HUES6 (cell line): ENCODE data around the gene TOMM7.
"Not testable (repeated sequence)": the region's sequence is repeated elsewhere in the genome, so short reads cannot be mapped to it uniquely, and the experiment has no call there.

Experiments
- H3K27ac ChIP-seq: 2 replicates; pipeline ENCODE4 v1.7.0; 2013; ENCODE audit warnings: low read depth, mild to moderate bottlenecking, low read length, inconsistent platforms
- H3K27me3 ChIP-seq: 2 replicates; pipeline ENCODE4 v1.6.1; 2013; ENCODE audit warnings: low read length; ENCODE audit not compliant: control insufficient read depth, insufficient read depth
- H3K36me3 ChIP-seq: 2 replicates; pipeline ENCODE4 v1.6.1; 2013; ENCODE audit warnings: low read length; ENCODE audit not compliant: control insufficient read depth, insufficient read depth
- H3K4me1 ChIP-seq: 2 replicates; pipeline ENCODE4 v1.6.1; 2013; ENCODE audit warnings: low read length; ENCODE audit not compliant: control insufficient read depth, insufficient read depth
- H3K4me3 ChIP-seq: 2 replicates; pipeline ENCODE4 v1.5.1; 2013; ENCODE audit warnings: low read depth, low read length
- H3K9ac ChIP-seq: one replicate; pipeline ENCODE4 v1.6.1; 2013; ENCODE audit warnings: mild to moderate bottlenecking, low read length
- H3K9me3 ChIP-seq: 2 replicates; pipeline ENCODE4 v1.6.1; 2013; ENCODE audit warnings: low read depth, low read length; ENCODE audit not compliant: control insufficient read depth, insufficient read depth

The TOMM7 gene

DNA sequence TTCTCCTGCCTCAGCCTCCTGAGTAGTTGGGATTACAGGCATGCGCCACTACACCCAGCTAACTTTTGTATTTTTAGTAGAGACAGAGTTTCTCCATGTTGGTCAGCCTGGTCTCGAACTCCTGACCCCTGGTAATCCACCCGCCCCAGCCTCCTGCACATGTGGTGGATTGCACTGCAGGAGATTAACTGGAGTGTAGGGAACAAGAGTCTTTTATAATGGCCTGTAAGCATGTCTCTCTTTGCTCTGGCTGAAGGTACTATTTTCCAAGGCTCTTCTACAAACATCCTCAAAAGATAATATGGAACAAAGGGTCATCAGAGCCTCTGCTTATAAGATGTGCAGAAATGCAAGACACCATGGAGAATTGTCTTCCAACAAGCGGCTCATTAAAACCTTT, 3.2 kb downstream of the TOMM7 start:
- Histone ChIP-seq H3K27me3 (no peaks in the 10 kb centered on the region), H3K4me1 (peaks cover 19% of the 10 kb centered on the region), H3K9ac (peak overlapping the region; percentile 97), H3K4me3 (peak overlapping the region; percentile 91), H3K9me3 (no peaks in the 10 kb centered on the region), H3K27ac (peak overlapping the region; percentile 87; the same call in 1 of the 2 replicates), H3K36me3 (peaks cover 43% of the 10 kb centered on the region)

DNA sequence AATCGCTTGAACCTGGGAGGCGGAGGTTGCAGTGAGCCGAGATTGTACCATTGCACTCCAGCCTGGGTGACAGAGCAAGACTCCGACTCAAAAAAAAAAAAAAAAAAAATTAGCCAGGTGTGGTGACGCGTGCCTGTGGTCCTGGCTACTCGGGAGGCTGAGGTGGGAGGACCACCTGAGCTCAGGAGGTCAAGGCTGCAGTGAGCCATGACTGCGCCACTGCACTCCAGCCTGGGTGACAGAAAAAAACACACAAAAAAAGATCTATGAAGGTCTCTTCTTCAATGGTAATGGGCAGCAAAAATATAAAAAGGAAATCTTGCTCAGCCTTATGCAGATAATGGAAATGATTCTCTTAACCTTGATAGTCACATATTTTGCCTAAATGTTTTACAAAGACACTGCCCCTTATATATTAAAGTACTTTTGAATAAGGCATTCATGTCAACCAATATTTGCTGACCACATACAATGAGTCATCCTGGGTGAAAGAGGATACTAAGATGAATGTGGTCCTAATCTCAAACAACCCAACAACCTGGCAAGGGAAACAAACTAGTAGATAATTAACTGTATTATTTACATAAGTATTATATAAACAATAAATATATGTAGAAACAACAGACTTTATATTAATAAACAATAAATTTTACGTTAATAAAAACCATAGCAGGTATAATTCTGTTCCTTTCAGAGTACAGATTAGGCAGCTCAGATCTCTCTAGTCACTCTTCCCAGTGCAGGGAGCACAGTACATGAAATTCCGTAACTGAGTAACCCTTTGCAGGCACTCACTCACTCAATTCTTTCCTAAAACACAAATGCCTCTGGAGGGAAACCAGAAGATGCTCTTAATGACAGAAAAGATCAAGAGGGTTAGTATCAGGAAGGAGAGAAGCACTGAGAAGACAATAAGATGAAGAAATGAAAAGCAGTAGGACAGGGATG, 8.1 kb downstream of the TOMM7 start:
- Histone ChIP-seq H3K27ac (no peak overlapping the region), H3K36me3 (peaks cover 58% of the 10 kb centered on the region)

DNA sequence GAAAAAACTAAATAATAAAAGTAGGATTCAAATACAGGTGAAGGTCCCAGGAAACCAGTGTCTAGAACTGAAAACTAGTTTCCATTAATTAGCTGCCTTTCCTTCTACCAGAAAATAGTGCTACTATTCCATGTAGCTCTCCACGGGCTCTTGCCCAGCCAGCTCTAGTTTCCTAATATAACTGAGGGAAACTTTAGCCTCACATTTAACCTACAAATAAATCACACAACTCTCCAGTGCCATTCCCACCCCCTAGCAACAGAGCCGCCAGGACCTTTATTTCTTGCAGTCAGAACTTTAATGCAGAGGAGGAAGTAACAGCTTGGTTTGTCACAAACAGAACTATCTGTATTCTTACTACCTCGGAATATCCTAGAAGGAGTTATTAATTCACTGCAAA, 10.3 kb downstream of the TOMM7 start:
- H3K4me3 ChIP-seq: no peak overlapping the region
- H3K27me3 ChIP-seq: no peaks in the 10 kb centered on the region
- H3K4me1 ChIP-seq: peaks cover 55% of the 10 kb centered on the region
- peak overlapping the region; percentile 36 for H3K9ac ChIP-seq
- peak overlapping the region; percentile 95 for H3K27ac ChIP-seq
- no peaks in the 10 kb centered on the region for H3K9me3 ChIP-seq
- H3K36me3 ChIP-seq: peaks cover 48% of the 10 kb centered on the region

More for the DNA sequence above, 8.1 kb downstream of the TOMM7 start:
- peaks cover 40% of the 10 kb centered on the region for H3K4me1 ChIP-seq
- H3K9ac ChIP-seq: no peak overlapping the region
- no peak overlapping the region for H3K4me3 ChIP-seq
- H3K9me3 ChIP-seq: no peaks in the 10 kb centered on the region
- H3K27me3 ChIP-seq: no peaks in the 10 kb centered on the region

DNA sequence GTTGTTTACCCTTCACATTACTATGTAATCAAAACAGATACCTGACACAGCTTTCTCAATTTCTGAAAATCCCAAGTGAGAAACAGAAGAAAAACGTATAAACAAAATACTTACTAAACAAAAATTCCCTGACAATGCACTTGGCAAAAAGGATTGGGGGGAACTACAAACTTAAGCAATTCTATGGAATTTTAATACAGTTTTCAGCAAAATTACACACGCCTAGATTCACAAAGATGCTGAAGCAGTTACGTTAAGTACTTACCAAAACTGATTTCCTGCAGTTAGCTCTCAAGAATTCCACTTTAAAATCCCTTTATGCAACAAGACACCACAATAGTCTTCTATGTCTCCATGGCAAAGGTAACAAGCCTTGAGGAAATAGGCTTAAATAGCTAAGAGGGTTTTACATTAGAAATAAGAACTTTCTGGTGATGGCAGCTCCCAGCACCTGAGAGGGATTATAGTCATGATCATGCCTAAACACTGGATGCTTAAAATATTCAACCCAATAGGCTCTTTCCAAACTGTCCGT, 10.8 kb downstream of the TOMM7 start:
- Histone ChIP-seq H3K27ac (peak overlapping the region; percentile 95), H3K9me3 (no peaks in the 10 kb centered on the region), H3K27me3 (no peaks in the 10 kb centered on the region), H3K36me3 (peaks cover 42% of the 10 kb centered on the region), H3K9ac (peak overlapping the region; percentile 53), H3K4me3 (no peak overlapping the region), H3K4me1 (peaks cover 61% of the 10 kb centered on the region)

DNA sequence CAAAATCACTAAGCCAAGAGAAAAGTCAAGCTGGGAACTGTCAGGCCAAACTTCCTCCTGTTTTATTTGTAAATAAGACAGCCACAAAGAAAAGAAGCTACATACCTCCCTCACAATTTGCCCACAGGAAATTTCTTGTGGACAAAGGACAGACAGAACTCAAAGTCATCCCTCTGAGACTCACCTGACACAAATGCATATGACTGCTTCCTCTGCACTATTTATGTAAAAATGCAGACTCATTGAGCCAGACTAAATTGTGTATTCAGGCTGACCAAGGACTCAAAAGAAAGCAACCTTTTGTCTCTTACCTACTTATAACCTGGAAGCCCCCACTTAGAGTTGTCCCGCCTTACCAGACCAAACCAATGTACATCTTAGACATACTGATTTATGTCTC, 11.8 kb downstream of the TOMM7 start:
- H3K4me1 ChIP-seq: peaks cover 63% of the 10 kb centered on the region
- peak overlapping the region; percentile 95 for H3K27ac ChIP-seq
- H3K36me3 ChIP-seq: peaks cover 33% of the 10 kb centered on the region
- H3K9me3 ChIP-seq: no peaks in the 10 kb centered on the region
- no peak overlapping the region; the same call in 1 of the 2 replicates for H3K4me3 ChIP-seq
- H3K9ac ChIP-seq: peak overlapping the region; percentile 87
- H3K27me3 ChIP-seq: no peaks in the 10 kb centered on the region

DNA sequence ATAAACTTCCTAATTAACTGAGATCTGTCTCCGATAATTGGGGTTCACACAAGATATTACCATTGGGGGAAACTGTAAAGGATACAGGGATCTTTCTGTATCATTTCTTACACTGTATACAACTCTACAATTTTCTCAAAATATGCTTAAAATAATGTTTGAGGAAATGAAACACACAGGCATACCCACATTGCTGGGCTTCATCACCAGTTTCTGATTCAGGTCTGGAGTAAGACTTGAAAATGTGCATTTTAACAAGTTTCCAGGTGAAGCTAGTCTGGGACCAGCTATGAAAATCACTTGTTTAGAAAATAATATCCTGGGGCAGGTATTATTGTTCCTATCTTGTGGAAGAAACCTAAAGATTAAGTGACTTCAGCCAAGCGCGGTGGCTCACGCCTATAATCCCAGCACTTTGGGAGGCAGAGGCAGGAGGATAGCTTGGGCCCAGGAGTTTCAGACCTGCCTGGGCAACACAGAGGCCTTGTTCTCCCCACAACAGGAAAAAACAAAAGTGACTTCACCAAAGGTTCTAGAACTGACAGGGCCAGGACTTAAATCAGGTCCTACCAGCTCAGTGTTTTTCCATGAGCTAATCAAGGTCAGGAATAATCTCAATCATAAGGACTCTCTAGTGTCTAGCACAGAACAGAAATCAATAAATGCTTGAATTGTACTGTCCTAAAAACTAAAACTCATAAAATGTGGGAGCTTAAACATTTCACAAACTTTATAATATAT, 12.6 kb downstream of the TOMM7 start:
- Histone ChIP-seq H3K4me3 (peak overlapping the region; percentile 7; the same call in 1 of the 2 replicates), H3K36me3 (peaks cover 25% of the 10 kb centered on the region), H3K9ac (peak overlapping the region; percentile 87), H3K27ac (peak overlapping the region; percentile 95), H3K4me1 (peaks cover 63% of the 10 kb centered on the region), H3K27me3 (no peaks in the 10 kb centered on the region), H3K9me3 (no peaks in the 10 kb centered on the region)

DNA sequence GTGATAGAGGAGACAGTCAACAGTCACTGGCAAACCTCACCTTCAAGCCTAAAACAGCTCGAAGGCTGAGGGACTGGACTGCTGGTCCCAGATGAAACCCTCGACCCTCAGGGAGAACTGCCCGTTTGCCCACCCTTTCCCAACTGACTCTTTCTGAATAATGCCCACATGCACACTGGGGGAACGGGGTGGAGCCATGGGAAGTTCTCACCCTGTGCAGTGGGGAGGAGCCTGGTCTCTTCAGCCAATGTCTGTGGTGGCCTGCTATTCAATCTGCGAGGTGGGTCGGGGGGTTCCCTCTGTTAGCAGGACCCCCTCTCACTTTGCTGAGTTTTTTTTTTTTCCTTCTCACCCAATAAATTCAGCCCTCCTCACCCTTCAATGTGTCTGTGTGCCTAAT, 14.5 kb downstream of the TOMM7 start:
- Histone ChIP-seq H3K27ac (peak overlapping the region; percentile 28; the same call in 1 of the 2 replicates), H3K36me3 (peaks cover 8% of the 10 kb centered on the region), H3K9me3 (no peaks in the 10 kb centered on the region), H3K27me3 (no peaks in the 10 kb centered on the region), H3K9ac (peak overlapping the region; percentile 6), H3K4me1 (peaks cover 64% of the 10 kb centered on the region), H3K4me3 (no peak overlapping the region)

DNA sequence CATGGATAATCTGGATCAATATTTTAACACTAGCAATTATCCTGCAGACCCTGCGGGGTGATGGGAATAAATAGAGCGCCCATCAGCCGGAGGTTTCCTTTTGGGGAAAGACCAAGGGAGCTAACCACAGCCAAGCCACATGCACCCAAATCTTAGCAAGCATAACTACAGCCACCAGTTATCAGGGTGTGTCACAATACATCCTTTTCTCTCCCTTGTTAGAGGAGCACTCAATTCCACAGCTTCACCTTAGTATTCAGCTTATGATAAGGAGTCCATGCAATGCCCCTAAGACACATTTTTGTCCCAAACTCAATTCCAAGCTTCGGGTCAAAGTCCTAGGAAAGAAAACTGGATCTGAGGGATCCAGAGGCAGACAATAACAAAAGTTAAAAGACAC, 15.9 kb downstream of the TOMM7 start:
- H3K27me3 ChIP-seq: no peaks in the 10 kb centered on the region
- no peak overlapping the region for H3K27ac ChIP-seq
- H3K4me1 ChIP-seq: peaks cover 59% of the 10 kb centered on the region
- H3K9me3 ChIP-seq: no peaks in the 10 kb centered on the region
- no peak overlapping the region for H3K9ac ChIP-seq
- no peaks in the 10 kb centered on the region for H3K36me3 ChIP-seq
- H3K4me3 ChIP-seq: no peak overlapping the region

DNA sequence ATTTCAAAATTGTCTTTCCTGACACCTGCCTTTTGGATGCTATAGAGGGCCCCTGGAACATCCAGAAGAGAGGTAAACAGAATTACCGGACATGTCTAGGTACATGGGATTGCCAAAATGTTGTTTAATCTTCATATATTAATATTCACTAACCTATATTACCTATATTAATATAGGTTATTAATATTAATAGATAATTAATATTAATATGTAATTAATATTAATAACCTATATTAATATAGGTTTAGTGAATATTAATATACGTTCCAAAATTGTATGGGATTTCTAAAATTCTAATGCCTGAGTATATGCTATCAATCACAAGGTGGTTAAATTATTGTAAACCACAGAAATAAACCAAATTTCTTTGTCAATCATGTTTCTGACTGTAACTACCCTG, 17.4 kb downstream of the TOMM7 start:
- Histone ChIP-seq H3K4me3 (no peak overlapping the region), H3K4me1 (peaks cover 48% of the 10 kb centered on the region), H3K9ac (no peak overlapping the region), H3K27ac (no peak overlapping the region), H3K27me3 (no peaks in the 10 kb centered on the region), H3K36me3 (no peaks in the 10 kb centered on the region), H3K9me3 (no peaks in the 10 kb centered on the region)

DNA sequence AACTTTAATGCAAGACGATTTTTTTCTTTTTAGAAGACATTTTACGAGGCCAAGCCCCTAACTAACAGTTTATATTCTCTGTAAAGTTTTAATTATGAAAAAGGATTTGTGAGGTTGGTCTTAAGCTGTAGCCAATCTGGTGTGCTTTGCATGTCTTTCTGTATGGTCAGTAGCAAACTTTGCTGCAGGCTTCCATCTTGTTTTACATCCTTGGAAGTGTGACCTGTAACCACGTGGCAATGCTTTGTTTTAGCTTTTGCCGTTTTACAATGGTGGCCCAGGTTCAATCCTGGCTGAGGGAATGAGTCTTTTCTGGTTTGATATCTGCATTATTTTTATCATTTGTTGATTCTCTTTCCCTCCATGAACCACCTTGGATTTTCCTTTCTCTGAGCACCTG, 19.8 kb downstream of the TOMM7 start:
- not testable (repeated sequence) for H3K27me3 ChIP-seq, H3K36me3 ChIP-seq
- peak overlapping the region; percentile 84 for H3K27ac ChIP-seq
- H3K9ac ChIP-seq: peak overlapping the region; percentile 71
- H3K4me1 ChIP-seq: peaks cover 28% of the 10 kb centered on the region
- peak overlapping the region; percentile 26; the same call in 1 of the 2 replicates for H3K4me3 ChIP-seq
- H3K9me3 ChIP-seq: peaks cover 18% of the 10 kb centered on the region
